Stimulated activated CD8-positive, alpha-beta memory T cell treated with anti-CD3 and anti-CD28 coated beads, Interleukin-2, amount 100 ng/mL, for 1 hour (primary cell): ENCODE results near the gene APPL2.

Experiments
- DNase-seq, 2 donors: peaks; one replicate each; pipeline ENCODE4 v3.0.0-alpha.2; 2020; ENCODE audit warnings: low read depth in 2 of 2

Gene APPL2

GRCh38 chr12:105235732-105236476 is at the start of gene APPL2:
Gene APPL2 (minus strand): TSS chr12:105236174. CDS start chr12:105236012, 162 bp downstream.
- DNase-seq, result peak; percentile 65 to 70

GRCh38 chr12:105285378-105285777 is 49.4 kb upstream of the APPL2 start:
- DNase-seq, result no peak

DNA sequence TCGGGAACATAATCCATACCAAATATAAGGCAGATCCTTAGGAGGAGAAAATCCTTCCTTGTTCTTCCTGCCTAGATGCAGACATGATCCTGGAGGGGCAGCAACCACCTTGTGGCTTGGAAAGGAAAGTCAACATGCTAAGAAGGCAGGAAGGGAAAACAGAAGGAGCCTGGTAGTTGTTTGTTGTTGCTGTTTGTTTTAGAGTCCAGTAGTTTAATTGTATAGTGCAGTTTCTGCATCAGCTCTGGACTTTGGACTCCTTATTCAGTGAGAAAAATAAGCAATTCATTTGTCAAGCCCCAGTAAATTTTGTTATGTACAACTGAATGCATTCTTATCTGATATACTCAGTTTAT is 45.7 kb upstream of the APPL2 start:
- DNase-seq, result no peak

GRCh38 chr12:105280966-105281693 is 45.2 kb upstream of the APPL2 start:
- DNase-seq, result no peak

- DNase-seq, result peak in 1 of 2 donors; percentile 10
Measured at GRCh38 chr12:105279460-105280056, 43.6 kb upstream of the APPL2 start.

DNA sequence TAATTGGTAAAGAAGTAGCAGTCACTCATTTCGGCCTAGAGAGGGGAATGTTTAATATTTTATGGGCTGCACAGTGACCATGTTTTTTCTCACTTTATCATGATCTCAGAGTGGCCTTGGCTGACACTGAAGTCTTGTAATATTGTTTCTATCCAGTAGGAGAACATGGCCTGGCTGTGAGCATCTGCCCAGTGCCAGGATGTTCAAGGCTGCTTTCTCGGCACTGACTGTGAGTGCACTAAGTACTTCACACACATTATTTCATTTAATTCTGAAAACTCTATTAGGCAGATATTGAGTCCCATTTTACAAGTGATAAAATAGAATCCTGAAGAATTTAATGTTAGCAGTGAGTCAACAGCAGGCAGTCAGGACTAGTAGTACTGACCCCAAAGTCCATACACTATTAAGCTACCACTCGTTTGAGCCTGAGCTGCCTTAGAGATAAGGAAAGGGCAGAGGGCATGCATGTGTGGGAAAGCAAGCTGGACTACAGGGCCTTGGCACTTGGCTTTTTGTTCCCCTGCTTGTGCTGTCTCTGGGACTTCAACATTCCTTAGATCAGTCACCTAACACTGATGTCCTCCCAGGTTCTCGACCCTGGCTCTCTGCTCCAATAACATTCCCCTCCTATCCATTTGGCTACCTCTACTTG is 42.2 kb upstream of the APPL2 start:
- DNase-seq, result no peak

DNA sequence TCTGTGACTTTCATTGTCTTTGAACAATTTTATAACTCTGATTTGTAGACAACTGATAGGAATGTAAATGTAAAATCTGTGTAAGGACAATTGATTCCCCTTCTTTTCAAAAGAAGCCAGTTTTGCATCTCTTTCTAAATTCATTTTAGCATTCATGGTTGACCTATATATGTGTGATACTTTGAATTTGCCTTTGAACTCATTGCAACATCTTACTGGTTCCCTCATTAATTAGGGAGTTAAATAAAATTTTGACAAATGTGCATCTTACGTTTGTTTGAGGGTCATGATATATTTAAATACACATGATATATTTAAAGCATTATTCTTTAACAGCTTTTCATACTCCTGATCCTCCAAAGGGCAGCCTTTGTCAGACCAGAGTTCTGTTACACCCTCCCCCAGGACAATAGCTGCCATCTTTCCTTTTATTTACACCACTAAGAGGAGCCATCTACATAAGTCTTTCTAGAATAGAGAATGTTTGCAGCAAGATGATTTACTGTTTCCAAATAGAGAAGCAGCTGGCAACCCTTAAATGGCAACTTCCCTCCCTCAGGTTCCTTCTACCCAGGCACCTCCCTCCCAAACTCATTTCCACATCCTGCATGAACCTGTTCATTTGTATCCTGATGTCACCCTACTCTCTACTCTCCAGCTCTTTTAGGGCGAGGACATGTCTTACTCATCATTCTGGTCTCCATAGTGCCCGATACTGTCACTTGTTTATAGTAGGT is 40.2 kb upstream of the APPL2 start:
- DNase-seq, result no peak

DNA sequence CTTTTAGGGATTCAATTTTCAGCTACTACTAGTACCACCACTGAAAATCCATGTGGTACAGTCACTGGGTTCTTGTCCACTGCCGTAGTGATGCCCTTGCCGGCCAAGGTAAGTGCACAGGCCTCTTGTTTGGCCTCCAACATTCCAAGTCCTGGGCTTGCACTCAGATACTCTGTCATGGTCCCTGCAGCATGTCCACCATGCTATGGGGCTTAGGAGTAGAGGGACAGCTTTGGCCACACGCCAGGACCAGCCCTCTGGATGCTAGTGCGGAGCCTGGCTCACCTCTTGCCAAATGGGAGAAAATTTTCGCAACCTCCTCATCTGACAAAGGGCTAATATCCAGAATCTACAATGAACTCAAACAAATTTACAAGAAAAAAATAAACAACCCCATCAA is 38.6 kb upstream of the APPL2 start:
- no peak for DNase-seq

DNA sequence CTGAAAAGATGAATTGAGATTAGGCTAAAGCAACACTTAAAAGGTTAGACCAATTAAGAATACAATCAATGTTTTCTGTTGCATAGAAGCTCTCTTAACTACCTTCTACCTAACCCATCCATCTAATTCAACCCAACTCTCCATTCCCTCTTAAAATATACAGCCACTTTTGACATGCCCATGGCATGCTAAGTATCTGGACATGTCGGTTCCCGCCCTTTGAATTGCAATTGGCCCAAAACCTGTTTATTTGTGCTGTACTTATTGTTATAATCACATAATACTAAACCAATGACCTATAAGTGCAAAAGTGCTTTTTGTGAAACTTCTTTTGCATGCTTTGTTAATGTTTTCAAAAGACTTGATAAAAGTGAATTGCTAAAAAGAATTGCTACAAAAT is 37.6 kb upstream of the APPL2 start:
- no peak for DNase-seq

GRCh38 chr12:105272814-105273416 is 36.9 kb upstream of the APPL2 start:
- DNase-seq, result no peak

GRCh38 chr12:105272152-105272551 is 36.2 kb upstream of the APPL2 start:
- no peak for DNase-seq

- no peak for DNase-seq
Measured at GRCh38 chr12:105271364-105271763, 35.4 kb upstream of the APPL2 start.

- DNase-seq, result no peak
Measured at GRCh38 chr12:105270671-105271255, 34.8 kb upstream of the APPL2 start.

DNA sequence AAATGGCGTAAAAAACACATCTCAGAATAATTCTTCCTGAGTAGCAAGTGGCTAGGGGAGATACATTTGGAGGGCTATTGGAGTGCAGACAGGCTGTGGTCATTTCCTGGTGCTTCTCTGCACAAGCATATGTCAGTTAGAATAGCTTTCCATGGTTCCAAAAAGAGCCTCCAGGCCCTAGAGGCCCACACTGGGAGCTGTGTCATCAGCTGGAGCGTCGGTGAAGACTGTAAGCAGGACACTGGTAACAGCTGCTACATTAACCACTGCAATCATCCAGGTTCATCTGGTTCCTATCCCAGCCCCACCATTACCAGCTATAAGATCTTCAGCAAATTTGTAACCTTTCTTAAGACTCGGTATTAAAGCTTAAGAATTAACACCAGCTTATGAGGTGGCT is 31.7 kb upstream of the APPL2 start:
- DNase-seq, result no peak

DNA sequence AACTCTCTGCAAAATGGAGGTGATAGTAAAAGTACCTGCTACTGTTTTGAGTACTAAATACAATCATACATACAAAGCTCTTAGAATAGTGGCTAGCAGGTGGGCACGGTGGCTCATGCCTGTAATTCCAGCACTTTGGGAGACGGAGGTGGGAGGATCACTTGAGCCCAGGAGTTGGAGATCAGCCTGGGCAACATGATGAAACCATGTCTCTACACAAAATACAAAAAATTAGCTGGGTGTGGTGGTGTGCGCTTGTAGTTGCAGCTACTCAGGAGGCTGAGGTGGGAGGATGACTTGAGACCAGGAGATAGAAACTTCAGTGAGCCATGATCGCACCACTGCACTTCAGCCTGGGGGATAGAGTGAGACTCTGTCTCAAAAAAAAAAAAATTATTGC is 28.8 kb upstream of the APPL2 start:
- no peak for DNase-seq

- no peak for DNase-seq
Measured at GRCh38 chr12:105262461-105263184, 26.6 kb upstream of the APPL2 start.

DNA sequence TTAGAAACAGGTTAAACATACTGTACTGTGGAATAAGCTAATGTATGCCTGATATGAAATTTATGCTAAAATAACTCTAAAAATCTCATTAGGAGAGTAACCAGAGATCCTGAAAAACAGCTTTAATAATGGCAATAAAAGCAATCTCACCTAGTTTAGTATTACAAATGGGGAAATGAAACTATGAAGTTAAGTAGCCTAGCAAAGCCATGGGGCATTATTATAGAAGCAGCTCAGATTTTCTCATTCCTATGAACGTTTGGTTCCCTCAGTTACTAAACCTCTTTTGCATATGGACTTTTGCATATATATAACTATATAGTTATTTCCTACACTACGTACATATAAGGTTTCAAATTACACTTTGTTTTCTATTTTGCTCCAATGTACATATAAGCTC is 25.0 kb upstream of the APPL2 start:
- DNase-seq, result no peak

- no peak for DNase-seq
Measured at GRCh38 chr12:105259226-105259625, 23.3 kb upstream of the APPL2 start.

DNA sequence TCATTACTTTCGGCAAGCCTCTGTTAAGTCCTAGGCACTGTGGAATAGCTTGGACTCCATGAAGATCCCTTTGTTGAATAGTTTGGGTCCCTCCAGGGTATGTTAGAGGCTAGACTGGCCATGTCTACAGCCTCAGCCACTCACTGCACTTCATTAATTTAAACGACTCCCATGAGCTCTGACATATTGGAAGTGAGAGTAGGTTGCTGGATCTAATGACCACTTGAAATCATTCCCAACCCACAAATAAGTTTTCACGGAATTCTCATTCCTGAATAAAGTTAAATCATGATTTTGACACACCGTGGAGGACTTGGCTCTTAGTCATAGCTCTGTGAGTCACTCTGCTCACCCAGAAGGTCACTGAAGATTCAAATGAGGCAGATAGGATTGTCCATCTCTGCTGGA is 21.4 kb upstream of the APPL2 start:
- DNase-seq, result no peak

- no peak for DNase-seq
Measured at GRCh38 chr12:105256921-105257320, 20.9 kb upstream of the APPL2 start.
